Caco-2 (cell line): ENCODE data around the gene ODF2. TPM values are rescaled to one million over a fixed set of nuclear protein-coding genes. Genes with fewer than 3 reads are reported as not detected.
"Not testable (repeated sequence)": the region's sequence is repeated elsewhere in the genome, so short reads cannot be mapped to it uniquely, and the experiment has no call there.

Experiments used
- BruUV-seq: library from RNA; stranded (reverse); fragments of 400-500 nt; replicated peaks from 2 replicates; lab custom pipeline; 2021; lab: Mats Ljungman, UMichigan
- CTCF ChIA-PET: fragments of 300-600 bp; sonication (Branson Sonifier 250); formaldehyde crosslinking; loops from one replicate; lab custom pipeline; 2022; ENCODE audit warnings: antibody characterized with exemption; lab: Charles Lee
- POLR2A ChIA-PET: fragments of 300-600 bp; sonication (Branson Sonifier 250); formaldehyde crosslinking; loops from one replicate; lab custom pipeline; 2022; ENCODE audit warnings: antibody characterized with exemption; lab: Charles Lee
- DNase-seq, 2 experiments: peaks; one replicate each; pipeline versions ENCODE4 v3.0.0 to v3.0.0-alpha.2; 2020 to 2022
- H3K27me3 ChIP-seq: replicated peaks from 2 replicates; pipeline ENCODE4 v1.6.0; 2011; ENCODE audit warnings: low read length; ENCODE audit not compliant: control insufficient read depth, insufficient read depth
- H3K36me3 ChIP-seq: 2 replicates; pipeline ENCODE4 v1.5.1; 2011; ENCODE audit warnings: low read length; ENCODE audit not compliant: control insufficient read depth, insufficient read depth
- H3K4me1 ChIP-seq: fragments of 250-450 bp; sonication (Bioruptor Pico); 2 replicates; pipeline ENCODE4 v1.5.1; 2020; ENCODE audit warnings: mild to moderate bottlenecking
- H3K4me3 ChIP-seq: 2 replicates; pipeline ENCODE4 v1.5.1; 2011; ENCODE audit warnings: low read depth, mild to moderate bottlenecking, control low read depth, low read length
- H3K9me3 ChIP-seq: fragments of 250-450 bp; sonication (Bioruptor Pico); 2 replicates; pipeline ENCODE4 v1.5.1; 2020; ENCODE audit warnings: mild to moderate bottlenecking, moderate library complexity
- H3K27ac Mint-ChIP-seq: one replicate; pipeline ENCODE4 v1.8.0; 2022; ENCODE audit warnings: mixed read lengths; ENCODE audit not compliant: unreplicated experiment
- H3K27me3 Mint-ChIP-seq: one replicate; pipeline ENCODE4 v1.8.0; 2022; ENCODE audit warnings: mixed read lengths; ENCODE audit not compliant: insufficient read depth, unreplicated experiment
- H3K36me3 Mint-ChIP-seq: one replicate; pipeline ENCODE4 v1.8.0; 2022; ENCODE audit warnings: mild to moderate bottlenecking, mixed read lengths; ENCODE audit not compliant: insufficient read depth, unreplicated experiment
- H3K4me1 Mint-ChIP-seq: one replicate; pipeline ENCODE4 v1.8.0; 2022; ENCODE audit warnings: low read depth, mixed read lengths; ENCODE audit not compliant: unreplicated experiment
- H3K4me3 Mint-ChIP-seq: one replicate; pipeline ENCODE4 v1.8.0; 2022; ENCODE audit warnings: mild to moderate bottlenecking, moderate library complexity, mixed read lengths; ENCODE audit not compliant: unreplicated experiment
- H3K9me3 Mint-ChIP-seq: one replicate; pipeline ENCODE4 v1.8.0; 2022; ENCODE audit warnings: mixed read lengths; ENCODE audit not compliant: unreplicated experiment
- CTCF ChIP-seq, 2 experiments: fragments of 200-600 bp in 1 of 2; IDR thresholded peaks; 1 replicate in 1 of 2; 2 replicates in 1 of 2; pipeline versions ENCODE4 v1.5.1 to v1.8.0; 2011 to 2022; ENCODE audit warnings: antibody characterized with exemption in 1 of 2, control low read depth in 1 of 2, inconsistent platforms in 1 of 2, low read depth in 1 of 2, low read length in 1 of 2, mild to moderate bottlenecking in 1 of 2, moderate library complexity in 1 of 2; ENCODE audit not compliant: insufficient read depth in 1 of 2, severe bottlenecking in 1 of 2, unreplicated experiment in 1 of 2
- intact Hi-C: fragments of 100-400 bp; cut with micrococcal nuclease; formaldehyde crosslinking; loops from one replicate; pipeline ENCODE4 v1.10.0; 2022; ENCODE audit not compliant: unreplicated experiment
- total RNA-seq: library from RNA; stranded (reverse); gene quantifications from 2 replicates; pipeline ENCODE4 v1.2.3, GENCODE V29; 2022

The ODF2 gene
- total RNA-seq, 1 experiment from 2014 or later: 34.9 TPM

GRCh38 chr9:128498911-128499310, 43.1 kb downstream of the ODF2 start:
- no TSS peak for BruUV-seq
- H3K36me3 Mint-ChIP-seq: peaks cover 5% of the 10 kb centered on the region
- Histone ChIP-seq H3K36me3 (0 out of 2 replicates have a peak, but pooled peaks cover 1% of the 10 kb centered on the region), H3K27me3 (no peaks in the 10 kb centered on the region), H3K4me3 (no peak overlapping the region), H3K9me3 (no peaks in the 10 kb centered on the region), H3K4me1 (peaks cover 4% of the 10 kb centered on the region; the same call in 1 of the 2 replicates)
- no peaks in the 10 kb centered on the region for H3K9me3 Mint-ChIP-seq
- no peaks in the 10 kb centered on the region for H3K27me3 Mint-ChIP-seq
- H3K27ac Mint-ChIP-seq: no peak overlapping the region
- ChIA-PET CTCF (no interaction called here), POLR2A (no interaction called here)
- H3K4me3 Mint-ChIP-seq: no peak overlapping the region
- no peak for DNase-seq
- no peaks in the 10 kb centered on the region for H3K4me1 Mint-ChIP-seq
- intact Hi-C loops: loop anchor here (5.0 kb wide), 1 partner anchor 138 kb away; no protein-coding TSS in a partner anchor
- no peak for TF ChIP-seq CTCF (IDR thresholded peaks at IDR 0.05; ENCODE audit: insufficient read depth in 1 of 2, low read depth in 1 of 2, low read length in 1 of 2, severe bottlenecking in 1 of 2, unreplicated experiment in 1 of 2)

- H3K4me1 ChIP-seq: peaks cover 5% of the 10 kb centered on the region; the same call in 1 of the 2 replicates
- Mint-ChIP-seq H3K27me3 (no peaks in the 10 kb centered on the region), H3K36me3 (peaks cover 14% of the 10 kb centered on the region), H3K4me1 (no peaks in the 10 kb centered on the region), H3K9me3 (no peaks in the 10 kb centered on the region), H3K4me3 (no peak overlapping the region), H3K27ac (no peak overlapping the region)
- POLR2A ChIA-PET: interaction anchor here (0.6 kb wide), 1 partner anchor 48 kb away, joined by 9 read pairs; no protein-coding TSS in a partner anchor
- DNase-seq: no peak
- no peak overlapping the region for H3K4me3 ChIP-seq
- no peak for TF ChIP-seq CTCF (IDR thresholded peaks at IDR 0.05; ENCODE audit: insufficient read depth in 1 of 2, low read depth in 1 of 2, low read length in 1 of 2, severe bottlenecking in 1 of 2, unreplicated experiment in 1 of 2)
- peaks cover 1% of the 10 kb centered on the region; the same call in 1 of the 2 replicates for H3K36me3 ChIP-seq
- no TSS peak for BruUV-seq
- H3K9me3 ChIP-seq: no peaks in the 10 kb centered on the region
- intact Hi-C loops: loop anchor here (5.0 to 10.0 kb wide), 2 partner anchors 125 to 137 kb away; partner anchors contain the start of gene URM1
- no peaks in the 10 kb centered on the region for H3K27me3 ChIP-seq
- CTCF ChIA-PET: interaction anchor here (1.1 kb wide), 1 partner anchor 224 kb away, joined by 3 read pairs; the partner anchor contains the start of gene ZDHHC12
Observed at GRCh38 chr9:128499920-128500319, 44.1 kb downstream of the ODF2 start.

GRCh38 chr9:128503415-128503825, 47.6 kb downstream of the ODF2 start:
- H3K4me1 Mint-ChIP-seq, H3K27me3 Mint-ChIP-seq, H3K9me3 Mint-ChIP-seq, H3K9me3 ChIP-seq, H3K36me3 ChIP-seq, POLR2A ChIA-PET, H3K4me3 ChIP-seq, H3K27me3 ChIP-seq, DNase-seq, CTCF ChIA-PET, BruUV-seq: not testable (repeated sequence)
- Mint-ChIP-seq H3K27ac (peak overlapping the region; percentile 97), H3K36me3 (peaks cover 20% of the 10 kb centered on the region), H3K4me3 (peak overlapping the region; percentile 96)
- peaks cover 12% of the 10 kb centered on the region for H3K4me1 ChIP-seq
- intact Hi-C loops: loop anchor here (10.0 kb wide), 1 partner anchor 129 kb away; the partner anchor contains the start of gene URM1
